K562 (cell line): Measurements from ENCODE around the gene OTULIN. TPM values are rescaled to one million over a fixed set of nuclear protein-coding genes. Genes with fewer than 3 reads are reported as not detected.

Source experiments
- ARID2 ChIP-seq: fragments of 450-650 bp; IDR thresholded peaks from 2 replicates; pipeline ENCODE4 v1.6.1; 2017; ENCODE audit warnings: antibody characterized with exemption, mild to moderate bottlenecking
- CEBPZ ChIP-seq: fragments of 150-350 bp; IDR thresholded peaks from 2 replicates; pipeline ENCODE4 v1.6.1; 2014; ENCODE audit warnings: low read depth, mild to moderate bottlenecking, low read length, borderline replicate concordance
- FOXK1 ChIP-seq: sonication (generic); formaldehyde crosslinking; IDR thresholded peaks from 2 replicates; pipeline ENCODE4 v1.8.0; 2022; ENCODE audit warnings: missing genetic modification reagents, mild to moderate bottlenecking, borderline replicate concordance
- FOXO4 ChIP-seq: fragments of 450-650 bp; formaldehyde crosslinking; IDR thresholded peaks from 2 replicates; pipeline ENCODE4 v1.4.0; 2020; ENCODE audit warnings: mild to moderate bottlenecking, moderate library complexity
- HDAC1 ChIP-seq, 2 experiments: fragments of 450-650 bp; IDR thresholded peaks; 2 replicates each; pipeline ENCODE4 v1.6.1; 2016 to 2017; ENCODE audit warnings: inconsistent platforms in 1 of 2, mild to moderate bottlenecking in 1 of 2, moderate library complexity in 1 of 2
- HMG20A ChIP-seq: fragments of 450-650 bp; formaldehyde crosslinking; conservative IDR thresholded peaks from 2 replicates; pipeline ENCODE4 v1.4.0; 2020; ENCODE audit warnings: mild to moderate bottlenecking, mixed read lengths
- HSF4 ChIP-seq: fragments of 250-450 bp; sonication (Bioruptor Pico); IDR thresholded peaks from 2 replicates; pipeline ENCODE4 v2.1.2; 2022; ENCODE audit warnings: mild to moderate bottlenecking, moderate library complexity, borderline replicate concordance
- KDM2B ChIP-seq: fragments of 250-450 bp; sonication (Bioruptor Pico); IDR thresholded peaks from 2 replicates; pipeline ENCODE4 v1.8.0; 2021; ENCODE audit warnings: mild to moderate bottlenecking, moderate library complexity
- KLF6 ChIP-seq: fragments of 250-450 bp; sonication (Bioruptor Pico); IDR thresholded peaks from 2 replicates; pipeline ENCODE4 v1.4.0; 2020; ENCODE audit warnings: mild to moderate bottlenecking, moderate library complexity, borderline replicate concordance
- MNT ChIP-seq, 2 experiments: fragments of 450-650 bp; conservative IDR thresholded peaks; 2 replicates each; pipeline ENCODE4 v1.6.1; 2017; ENCODE audit warnings: mild to moderate bottlenecking in 2 of 2, moderate library complexity in 2 of 2
- NCOR1 ChIP-seq: fragments of 450-650 bp; IDR thresholded peaks from 2 replicates; pipeline ENCODE4 v1.6.1; 2016; ENCODE audit warnings: mild to moderate bottlenecking, moderate library complexity
- NEUROD1 ChIP-seq: fragments of 150-350 bp; IDR thresholded peaks from 2 replicates; pipeline ENCODE4 v1.6.1; 2014; ENCODE audit warnings: borderline replicate concordance, low read length, low read depth; ENCODE audit not compliant: partially characterized antibody
- NRF1 ChIP-seq, 2 experiments: fragments of 450-650 bp; IDR thresholded peaks in 1 of 2; conservative IDR thresholded peaks in 1 of 2; 2 replicates each; pipeline ENCODE4 v1.6.1; 2014; ENCODE audit warnings: mild to moderate bottlenecking in 2 of 2
- POLR2AphosphoS5 ChIP-seq: IDR thresholded peaks from 2 replicates; pipeline ENCODE4 v1.6.1; 2011; ENCODE audit warnings: mild to moderate bottlenecking, low read depth, low read length, moderate library complexity; ENCODE audit not compliant: control insufficient read depth, insufficient read depth
- ZEB2 ChIP-seq: fragments of 450-650 bp; IDR thresholded peaks from 2 replicates; pipeline ENCODE4 v1.6.1; 2016
- ZNF12 ChIP-seq: sonication (generic); formaldehyde crosslinking; IDR thresholded peaks from 2 replicates; pipeline ENCODE4 v1.4.0; 2020; ENCODE audit warnings: mild to moderate bottlenecking, missing genetic modification reagents
- ZNF384 ChIP-seq: IDR thresholded peaks from 2 replicates; pipeline ENCODE4 v1.6.1; 2012; ENCODE audit warnings: low read depth, low read length, improper control_type of control experiment
- polyA plus RNA-seq, 8 experiments: library from polyadenylated mRNA; depleted of rRNA in 4 of 8; stranded (reverse) in 5 of 8; unstranded in 3 of 8; fragments of >200 nt; fragmentation: Nextera tagmentation in 2 of 8; fragmentation: Illumina TruSeq in 1 of 8; extraction: Ambion mirVana in 2 of 8; extraction: Trizol in 1 of 8; gene quantifications; 2 replicates each; pipeline versions ENCODE4 v1.2.1 to v1.2.3, GENCODE V29; 2011 to 2014; ENCODE audit warnings: inconsistent platforms in 1 of 8, missing spikeins in 1 of 8
- total RNA-seq, 7 experiments: library from RNA; depleted of rRNA in 6 of 7; stranded (reverse); fragments of >200 nt in 6 of 7; fragmentation: Illumina TruSeq in 2 of 7; extraction: Trizol in 2 of 7; gene quantifications; 2 replicates each; pipeline versions ENCODE4 v1.2.1 to v1.2.3, GENCODE V29; 2011 to 2021; ENCODE audit warnings: low replicate concordance in 1 of 7
- TF ChIP-seq, protein P1 (sequence below): IDR thresholded peaks from 2 replicates; pipeline ENCODE4 v1.6.1; 2011; ENCODE audit not compliant: insufficient read length; ENCODE audit errors: extremely low read depth

The OTULIN gene
- total and polyA plus RNA-seq, 9 of the 15 experiments (the other 6 are each of a cell fraction or from before 2014, with no cell fraction given) = 3.3 to 33.6 (median 20.1) TPM

- TF ChIP-seq FOXO4 (CRISPR knock-in tag) (no peak), CEBPZ (no peak), ARID2 (no peak), KLF6 (CRISPR knock-in tag) (no peak), HMG20A (CRISPR knock-in tag) (no peak), ZNF384 (0 out of 2 replicates have a peak, but pooled peaks have one; percentile 10), ZNF12 (CRISPR knock-in tag) (0 out of 2 replicates have a peak, but pooled peaks have one; percentile 27), ZEB2 (no peak), HSF4 (no peak), HDAC1 (IDR thresholded peaks at IDR 0.05) (peak in 1 of 2 experiments; percentile 88; a peak in 2 of 4 replicates), FOXK1 (CRISPR knock-in tag) (no peak), NRF1 (conservative IDR thresholded peaks at IDR 0.05 in 1 of 2, IDR thresholded peaks at IDR 0.05 in 1 of 2) (peak; percentile 98), NCOR1 (no peak), NEUROD1 (no peak), MNT (conservative IDR thresholded peaks at IDR 0.05) (peak; percentile 57 to 81), POLR2AphosphoS5 (peak; percentile 78), KDM2B (CRISPR knock-in tag) (no peak)
- TF ChIP-seq, protein P1, sequence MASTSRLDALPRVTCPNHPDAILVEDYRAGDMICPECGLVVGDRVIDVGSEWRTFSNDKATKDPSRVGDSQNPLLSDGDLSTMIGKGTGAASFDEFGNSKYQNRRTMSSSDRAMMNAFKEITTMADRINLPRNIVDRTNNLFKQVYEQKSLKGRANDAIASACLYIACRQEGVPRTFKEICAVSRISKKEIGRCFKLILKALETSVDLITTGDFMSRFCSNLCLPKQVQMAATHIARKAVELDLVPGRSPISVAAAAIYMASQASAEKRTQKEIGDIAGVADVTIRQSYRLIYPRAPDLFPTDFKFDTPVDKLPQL = no peak
Measured at GRCh38 chr5:14664270-14665100, at the start of gene OTULIN (continued).
